DND-41 (cell line): Measurements from ENCODE around the gene RNLS.
A peak's percentile ranks its signal among the peaks of the same experiment; 100 is the strongest.

Source experiments
- ATAC-seq: fragments of 200-7000 bp; cut with Tn5 transposase; 3 replicates; pipeline ENCODE4 v1.9.1; 2021; ENCODE audit warnings: low read depth; ENCODE audit not compliant: insufficient read depth
- DNase-seq: peaks from one replicate; pipeline ENCODE4 v3.0.0-alpha.2; 2020
- H2AFZ ChIP-seq: 2 replicates; pipeline ENCODE4 v1.6.0; 2012; ENCODE audit warnings: low read depth, low read length
- H3K27ac ChIP-seq: 2 replicates; pipeline ENCODE4 v1.5.1; 2012; ENCODE audit warnings: low read length, inconsistent platforms
- H3K27me3 ChIP-seq: fragments of 200-600 bp; sonication (generic); 2 replicates; pipeline ENCODE4 v1.6.0; 2012; ENCODE audit warnings: low read length, mild to moderate bottlenecking, inconsistent platforms; ENCODE audit not compliant: insufficient read depth, poor library complexity
- H3K36me3 ChIP-seq: 2 replicates; pipeline ENCODE4 v1.5.1; 2012; ENCODE audit warnings: low read length, inconsistent platforms; ENCODE audit not compliant: insufficient read depth
- H3K4me1 ChIP-seq: 2 replicates; pipeline ENCODE4 v1.5.1; 2012; ENCODE audit warnings: mild to moderate bottlenecking, low read length; ENCODE audit not compliant: insufficient read depth
- H3K4me2 ChIP-seq: 2 replicates; pipeline ENCODE4 v1.6.0; 2012; ENCODE audit warnings: mild to moderate bottlenecking, moderate library complexity, low read length, inconsistent platforms; ENCODE audit not compliant: insufficient read depth
- H3K4me3 ChIP-seq, 2 experiments: fragments of 200-600 bp in 1 of 2; shearing (Covaris generic) in 1 of 2; 2 replicates each; pipeline ENCODE4 v1.5.1; 2012 to 2016; ENCODE audit warnings: inconsistent platforms in 2 of 2, low read length in 2 of 2, mild to moderate bottlenecking in 2 of 2, low read depth in 1 of 2, moderate library complexity in 1 of 2
- H3K79me2 ChIP-seq: 2 replicates; pipeline ENCODE4 v1.6.0; 2012; ENCODE audit warnings: low read length, inconsistent platforms; ENCODE audit not compliant: insufficient read depth
- H3K9ac ChIP-seq: 2 replicates; pipeline ENCODE4 v1.6.0; 2012; ENCODE audit warnings: low read depth, mild to moderate bottlenecking, inconsistent platforms, low read length, moderate library complexity
- H3K9me3 ChIP-seq: 2 replicates; pipeline ENCODE4 v1.5.1; 2012; ENCODE audit warnings: low read length, moderate library complexity, mild to moderate bottlenecking, inconsistent platforms; ENCODE audit not compliant: insufficient read depth, severe bottlenecking
- H4K20me1 ChIP-seq: 2 replicates; pipeline ENCODE4 v1.6.0; 2012; ENCODE audit warnings: low read length; ENCODE audit not compliant: insufficient read depth
- EZH2 ChIP-seq: IDR thresholded peaks from 3 replicates; pipeline ENCODE4 v1.6.1; 2012; ENCODE audit warnings: borderline replicate concordance, low read depth, mild to moderate bottlenecking, moderate library complexity, low read length, inconsistent platforms; ENCODE audit not compliant: severe bottlenecking
- TF ChIP-seq, protein P1 (sequence below): IDR thresholded peaks from 2 replicates; pipeline ENCODE4 v1.5.1; 2012; ENCODE audit warnings: borderline replicate concordance, low read length, moderate library complexity, mild to moderate bottlenecking; ENCODE audit not compliant: poor library complexity, severe bottlenecking; ENCODE audit errors: extremely low read depth

RNLS gene

GRCh38 chr10:88245974-88246511 lies 337.1 kb downstream of the RNLS start:
- DNase-seq (no peak), ATAC-seq (no peak)
- Histone ChIP-seq H3K4me3 (no peak overlapping the region), H3K27me3 (no peaks in the 10 kb centered on the region), H4K20me1 (no peaks in the 10 kb centered on the region), H3K4me1 (peaks cover 22% of the 10 kb centered on the region), H3K27ac (no peak overlapping the region), H3K36me3 (no peaks in the 10 kb centered on the region), H2AFZ (no peak overlapping the region), H3K79me2 (no peaks in the 10 kb centered on the region), H3K9me3 (no peaks in the 10 kb centered on the region), H3K4me2 (no peak overlapping the region), H3K9ac (no peak overlapping the region)
- TF ChIP-seq EZH2 = no peak
- TF ChIP-seq, protein P1, sequence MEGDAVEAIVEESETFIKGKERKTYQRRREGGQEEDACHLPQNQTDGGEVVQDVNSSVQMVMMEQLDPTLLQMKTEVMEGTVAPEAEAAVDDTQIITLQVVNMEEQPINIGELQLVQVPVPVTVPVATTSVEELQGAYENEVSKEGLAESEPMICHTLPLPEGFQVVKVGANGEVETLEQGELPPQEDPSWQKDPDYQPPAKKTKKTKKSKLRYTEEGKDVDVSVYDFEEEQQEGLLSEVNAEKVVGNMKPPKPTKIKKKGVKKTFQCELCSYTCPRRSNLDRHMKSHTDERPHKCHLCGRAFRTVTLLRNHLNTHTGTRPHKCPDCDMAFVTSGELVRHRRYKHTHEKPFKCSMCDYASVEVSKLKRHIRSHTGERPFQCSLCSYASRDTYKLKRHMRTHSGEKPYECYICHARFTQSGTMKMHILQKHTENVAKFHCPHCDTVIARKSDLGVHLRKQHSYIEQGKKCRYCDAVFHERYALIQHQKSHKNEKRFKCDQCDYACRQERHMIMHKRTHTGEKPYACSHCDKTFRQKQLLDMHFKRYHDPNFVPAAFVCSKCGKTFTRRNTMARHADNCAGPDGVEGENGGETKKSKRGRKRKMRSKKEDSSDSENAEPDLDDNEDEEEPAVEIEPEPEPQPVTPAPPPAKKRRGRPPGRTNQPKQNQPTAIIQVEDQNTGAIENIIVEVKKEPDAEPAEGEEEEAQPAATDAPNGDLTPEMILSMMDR = no peak

GRCh38 chr10:88244781-88245625 lies 338.1 kb downstream of the RNLS start:
- H3K27ac ChIP-seq = 0 out of 2 replicates have a peak overlapping the region, but pooled peaks have one; percentile 4
- peaks cover 22% of the 10 kb centered on the region for H3K4me1 ChIP-seq
- H3K27me3 ChIP-seq = no peaks in the 10 kb centered on the region
- peak overlapping the region; percentile 2; the same call in 1 of the 2 replicates for H2AFZ ChIP-seq
- no peaks in the 10 kb centered on the region for H4K20me1 ChIP-seq
- no peak overlapping the region for H3K4me2 ChIP-seq
- no peaks in the 10 kb centered on the region for H3K36me3 ChIP-seq
- TF ChIP-seq, protein P1 = no peak
- no peak for TF ChIP-seq EZH2
- no peaks in the 10 kb centered on the region for H3K9me3 ChIP-seq
- H3K9ac ChIP-seq = no peak overlapping the region
- no peak overlapping the region for H3K4me3 ChIP-seq
- H3K79me2 ChIP-seq = no peaks in the 10 kb centered on the region
- ATAC-seq (peak; percentile 61), DNase-seq (no peak)

DNA sequence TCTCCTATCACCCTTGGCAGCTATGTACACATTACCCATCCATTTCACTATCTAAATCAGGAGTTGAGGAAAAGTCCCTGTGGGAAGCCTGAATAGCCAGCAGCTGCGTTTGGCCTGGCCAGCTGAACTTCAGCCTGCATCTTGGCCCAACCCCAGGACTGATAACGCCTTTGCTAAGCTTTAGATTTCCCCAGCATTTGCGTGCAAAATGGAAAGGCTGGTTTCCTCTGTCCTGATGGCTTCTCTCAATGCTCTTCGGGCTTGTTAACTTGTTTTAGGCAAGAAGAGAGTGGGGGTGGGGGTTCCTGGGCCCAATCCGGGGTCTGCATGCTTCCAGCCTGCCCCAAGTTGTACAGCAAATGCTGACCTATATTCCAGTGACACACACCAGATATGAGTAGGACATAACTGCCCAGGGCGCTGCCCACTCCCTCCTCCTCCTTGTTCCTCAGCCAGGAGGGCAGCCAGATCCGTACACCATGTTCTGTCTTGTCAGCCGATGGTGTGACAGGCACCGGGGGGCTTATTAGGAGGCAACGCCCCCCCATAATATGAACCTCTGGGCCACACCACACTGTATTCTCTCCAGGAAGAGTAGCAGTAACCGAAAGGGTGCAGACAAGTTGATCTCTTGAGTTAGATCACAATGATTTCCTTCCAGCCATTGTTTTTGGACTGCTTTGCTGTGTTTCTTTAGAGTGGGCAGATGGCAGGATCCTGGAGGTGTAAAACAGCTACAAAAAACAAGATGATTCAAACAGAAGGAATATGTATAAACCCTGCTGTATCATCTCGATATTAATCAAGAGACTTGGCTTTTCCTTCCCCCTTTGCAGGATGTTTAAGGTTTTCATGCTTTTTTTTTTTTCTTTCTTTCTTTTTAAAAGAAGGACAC lies 339.0 kb downstream of the RNLS start:
- H3K36me3 ChIP-seq = no peaks in the 10 kb centered on the region
- no peak overlapping the region for H3K4me2 ChIP-seq
- H3K27me3 ChIP-seq = no peaks in the 10 kb centered on the region
- DNase-seq = no peak
- H3K9me3 ChIP-seq = no peaks in the 10 kb centered on the region
- no peak overlapping the region for H3K4me3 ChIP-seq
- no peaks in the 10 kb centered on the region for H4K20me1 ChIP-seq
- peaks cover 27% of the 10 kb centered on the region for H3K4me1 ChIP-seq
- ATAC-seq = no peak; the same call in 2 of the 3 replicates
- H3K27ac ChIP-seq = no peak overlapping the region
- no peak overlapping the region for H3K9ac ChIP-seq
- TF ChIP-seq, protein P1 = no peak
- TF ChIP-seq EZH2 = no peak
- peak overlapping the region; percentile 2; the same call in 1 of the 2 replicates for H2AFZ ChIP-seq
- no peaks in the 10 kb centered on the region for H3K79me2 ChIP-seq
